ENCODE measurements around the gene RSKR. TPM values are rescaled to one million over a fixed set of nuclear protein-coding genes. Genes with fewer than 3 reads are reported as not detected.

RSKR gene
- total and polyA plus RNA-seq, 2 experiments from 2014 or later: 7.5 to 38.8 TPM

- Histone ChIP-seq H3K27ac (ENCODE audit: low read depth) (peak overlapping the region; percentile 89), H3K4me1 (ENCODE audit: insufficient read depth) (peaks cover 8% of the 10 kb centered on the region), H3K4me2 (peak overlapping the region; percentile 98), H2AFZ (peak overlapping the region; percentile 98), H3F3A (replicated peaks; ENCODE audit: low read depth) (peaks cover 17% of the 10 kb centered on the region), H3K4me3 (peak overlapping the region; percentile 94), H3K9me2 (ENCODE audit: insufficient read depth) (no peaks in the 10 kb centered on the region), H3K27me3 (ENCODE audit: insufficient read depth) (no peaks in the 10 kb centered on the region), H3K36me3 (ENCODE audit: insufficient read depth) (peaks cover 22% of the 10 kb centered on the region; the same call in 1 of the 2 replicates), H3K79me2 (replicated peaks; ENCODE audit: insufficient read depth) (peaks cover 43% of the 10 kb centered on the region), H4K20me1 (replicated peaks; ENCODE audit: insufficient read depth) (peaks cover 5% of the 10 kb centered on the region; the same call in 1 of the 2 replicates)
- Mint-ChIP-seq H3K4me1 (peaks cover 12% of the 10 kb centered on the region), H3K4me3 (peak overlapping the region; percentile 92), H3K9me3 (no peaks in the 10 kb centered on the region), H3K36me3 (ENCODE audit: low read depth) (peaks cover 28% of the 10 kb centered on the region), H3K27me3 (ENCODE audit: insufficient read depth, low read depth, poor library complexity) (peaks cover 10% of the 10 kb centered on the region), H3K27ac (peak overlapping the region; percentile 97)
- ATAC-seq (peak; percentile 41), DNase-seq (ENCODE audit: low spot score) (no peak)
- TF ChIP-seq, protein P1, sequence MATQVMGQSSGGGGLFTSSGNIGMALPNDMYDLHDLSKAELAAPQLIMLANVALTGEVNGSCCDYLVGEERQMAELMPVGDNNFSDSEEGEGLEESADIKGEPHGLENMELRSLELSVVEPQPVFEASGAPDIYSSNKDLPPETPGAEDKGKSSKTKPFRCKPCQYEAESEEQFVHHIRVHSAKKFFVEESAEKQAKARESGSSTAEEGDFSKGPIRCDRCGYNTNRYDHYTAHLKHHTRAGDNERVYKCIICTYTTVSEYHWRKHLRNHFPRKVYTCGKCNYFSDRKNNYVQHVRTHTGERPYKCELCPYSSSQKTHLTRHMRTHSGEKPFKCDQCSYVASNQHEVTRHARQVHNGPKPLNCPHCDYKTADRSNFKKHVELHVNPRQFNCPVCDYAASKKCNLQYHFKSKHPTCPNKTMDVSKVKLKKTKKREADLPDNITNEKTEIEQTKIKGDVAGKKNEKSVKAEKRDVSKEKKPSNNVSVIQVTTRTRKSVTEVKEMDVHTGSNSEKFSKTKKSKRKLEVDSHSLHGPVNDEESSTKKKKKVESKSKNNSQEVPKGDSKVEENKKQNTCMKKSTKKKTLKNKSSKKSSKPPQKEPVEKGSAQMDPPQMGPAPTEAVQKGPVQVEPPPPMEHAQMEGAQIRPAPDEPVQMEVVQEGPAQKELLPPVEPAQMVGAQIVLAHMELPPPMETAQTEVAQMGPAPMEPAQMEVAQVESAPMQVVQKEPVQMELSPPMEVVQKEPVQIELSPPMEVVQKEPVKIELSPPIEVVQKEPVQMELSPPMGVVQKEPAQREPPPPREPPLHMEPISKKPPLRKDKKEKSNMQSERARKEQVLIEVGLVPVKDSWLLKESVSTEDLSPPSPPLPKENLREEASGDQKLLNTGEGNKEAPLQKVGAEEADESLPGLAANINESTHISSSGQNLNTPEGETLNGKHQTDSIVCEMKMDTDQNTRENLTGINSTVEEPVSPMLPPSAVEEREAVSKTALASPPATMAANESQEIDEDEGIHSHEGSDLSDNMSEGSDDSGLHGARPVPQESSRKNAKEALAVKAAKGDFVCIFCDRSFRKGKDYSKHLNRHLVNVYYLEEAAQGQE (IDR thresholded peaks at IDR 0.05; ENCODE audit: unreplicated experiment): no peak
- TF ChIP-seq NANOG (IDR thresholded peaks at IDR 0.05; ENCODE audit: borderline replicate concordance) (no peak), ZNF114 (CRISPR knock-in tag; IDR thresholded peaks at IDR 0.05) (no peak)
These were observed 15.6 kb downstream of the RSKR start for GRCh38 chr17:28598389-28598788.

- no peak for ATAC-seq
- Mint-ChIP-seq H3K27me3 (ENCODE audit: insufficient read depth, low read depth, poor library complexity) (peaks cover 8% of the 10 kb centered on the region), H3K9me3 (no peaks in the 10 kb centered on the region), H3K36me3 (ENCODE audit: low read depth) (peaks cover 33% of the 10 kb centered on the region), H3K27ac (peak overlapping the region; percentile 97), H3K4me3 (peak overlapping the region; percentile 92), H3K4me1 (peaks cover 12% of the 10 kb centered on the region)
- H3K27me3 ChIP-seq (ENCODE audit: insufficient read depth): no peaks in the 10 kb centered on the region
- H3K9me2 ChIP-seq (ENCODE audit: insufficient read depth): no peaks in the 10 kb centered on the region
- H3K36me3 ChIP-seq (ENCODE audit: insufficient read depth): peaks cover 25% of the 10 kb centered on the region
- peak overlapping the region; percentile 94 for H3K4me3 ChIP-seq
- peak overlapping the region; percentile 98 for H3K4me2 ChIP-seq
- peak overlapping the region; percentile 89; the same call in 1 of the 2 replicates for H3K27ac ChIP-seq (ENCODE audit: low read depth)
- peaks cover 8% of the 10 kb centered on the region for H3K4me1 ChIP-seq (ENCODE audit: insufficient read depth)
- H2AFZ ChIP-seq: no peak overlapping the region
- peaks cover 43% of the 10 kb centered on the region for H3K79me2 ChIP-seq (replicated peaks; ENCODE audit: insufficient read depth)
- no peak for DNase-seq (ENCODE audit: low spot score)
- peaks cover 11% of the 10 kb centered on the region; the same call in 1 of the 2 replicates for H4K20me1 ChIP-seq (replicated peaks; ENCODE audit: insufficient read depth)
- peaks cover 17% of the 10 kb centered on the region for H3F3A ChIP-seq (replicated peaks; ENCODE audit: low read depth)
- no peak for TF ChIP-seq ZNF462 (CRISPR knock-in tag; IDR thresholded peaks at IDR 0.05)
- TF ChIP-seq NANOG (IDR thresholded peaks at IDR 0.05; ENCODE audit: borderline replicate concordance): no peak
- TF ChIP-seq, protein P1 (IDR thresholded peaks at IDR 0.05; ENCODE audit: unreplicated experiment): no peak
- no peak for TF ChIP-seq EZH2phosphoT487 (IDR thresholded peaks at IDR 0.05; ENCODE audit: unreplicated experiment)
- TF ChIP-seq ZNF114 (CRISPR knock-in tag; IDR thresholded peaks at IDR 0.05): no peak
These were observed 16.2 kb downstream of the RSKR start for GRCh38 chr17:28597606-28598383.
